T-helper 2 cell treated with Interferon-gamma antibody and Interleukin-4, amounts not matched to agents 100 ng/mL and 5 ng/mL, for 36 hours (primary cell): ENCODE measurements around the gene CABCOCO1. TPM values are rescaled to one million over a fixed set of nuclear protein-coding genes. Genes with fewer than 3 reads are reported as not detected.

Source experiments
- intact Hi-C: fragments of 100-400 bp; cut with micrococcal nuclease; formaldehyde crosslinking; loops from one replicate; pipeline ENCODE4 v1.15.1; 2023
- total RNA-seq: library from RNA; stranded (reverse); gene quantifications from 2 replicates; pipeline ENCODE4 v1.2.3, GENCODE V29; 2022

CABCOCO1 gene, protein sequence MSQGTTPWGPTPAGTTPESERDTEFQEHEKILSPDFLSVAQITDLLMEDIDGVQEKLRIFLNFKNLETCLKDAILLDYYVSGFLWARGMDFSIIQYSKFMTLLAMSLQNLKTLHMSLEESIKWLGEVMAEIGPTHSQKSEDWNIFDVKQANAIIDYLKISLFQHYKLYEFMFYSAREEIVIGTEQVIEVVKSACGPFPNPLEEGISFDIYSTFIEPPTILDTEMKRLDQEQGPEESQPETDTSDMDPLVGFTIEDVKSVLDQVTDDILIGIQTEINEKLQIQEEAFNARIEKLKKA
- not detected in 2 replicates for total RNA-seq

DNA sequence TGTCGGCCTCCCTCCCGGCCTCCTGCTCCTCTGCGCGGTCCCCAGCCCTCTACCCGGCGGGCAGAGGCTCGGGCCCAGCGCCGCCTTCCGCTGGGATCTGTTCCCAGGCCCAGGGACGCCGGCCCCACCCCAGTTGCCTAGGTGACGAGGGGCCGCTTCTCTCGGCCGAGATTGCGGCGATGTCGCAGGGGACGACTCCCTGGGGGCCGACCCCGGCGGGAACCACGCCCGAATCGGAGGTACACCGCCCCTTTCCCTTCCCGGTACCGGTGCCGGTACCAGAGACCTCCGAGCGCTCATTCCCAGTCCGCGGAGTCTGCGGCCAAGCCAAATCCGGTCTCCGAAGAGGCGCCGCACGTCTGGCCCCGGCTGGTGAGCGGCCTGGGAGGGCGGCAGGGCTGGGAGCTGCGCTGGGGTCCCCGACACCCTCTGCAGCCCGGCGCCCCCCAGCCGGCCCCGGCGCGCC is at the start of gene CABCOCO1:
CABCOCO1 (plus strand) TSS at position 136 of the 466 bp plus-strand sequence; CDS start at position 180, 44 bp downstream.
- intact Hi-C loops = no loop called here

DNA sequence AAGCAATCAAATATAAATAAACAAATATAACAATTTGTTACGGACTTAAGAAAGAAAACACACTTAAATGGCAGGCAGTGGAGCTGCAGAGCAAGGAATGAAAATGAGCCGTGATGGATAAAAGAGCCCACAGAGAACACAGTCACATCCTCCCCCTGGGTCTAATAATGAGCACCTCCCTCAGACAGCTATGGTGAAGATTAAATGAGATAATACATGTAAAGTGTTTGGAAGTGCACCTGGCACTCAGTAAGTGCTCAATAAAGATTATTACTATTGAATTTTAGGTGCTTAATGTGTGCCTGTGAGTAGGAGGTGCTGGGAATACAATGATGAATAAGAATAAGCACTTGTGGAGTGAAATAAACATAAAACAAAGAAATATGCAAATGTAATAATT is 49.1 kb upstream of the CABCOCO1 start:
- intact Hi-C loops = no loop called here

DNA sequence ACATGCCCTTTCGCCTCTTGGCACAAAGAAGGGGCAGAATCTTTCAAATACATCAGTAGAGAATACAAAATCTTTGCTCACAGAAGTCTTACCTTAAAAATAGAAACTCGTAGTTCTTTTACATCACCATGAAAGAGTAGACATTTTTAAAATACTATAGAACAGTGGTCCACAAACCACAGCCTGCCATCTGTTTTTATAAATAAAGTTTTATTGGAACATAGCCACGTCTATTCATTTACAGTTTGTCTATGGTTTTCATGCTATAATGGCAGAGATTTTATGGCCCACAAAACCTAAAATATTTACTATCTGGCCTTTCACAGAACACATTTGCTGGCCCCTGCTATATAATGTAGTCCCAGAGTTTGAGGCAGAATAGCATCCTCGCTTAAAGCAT is 46.1 kb upstream of the CABCOCO1 start:
- intact Hi-C loops = no loop called here

DNA sequence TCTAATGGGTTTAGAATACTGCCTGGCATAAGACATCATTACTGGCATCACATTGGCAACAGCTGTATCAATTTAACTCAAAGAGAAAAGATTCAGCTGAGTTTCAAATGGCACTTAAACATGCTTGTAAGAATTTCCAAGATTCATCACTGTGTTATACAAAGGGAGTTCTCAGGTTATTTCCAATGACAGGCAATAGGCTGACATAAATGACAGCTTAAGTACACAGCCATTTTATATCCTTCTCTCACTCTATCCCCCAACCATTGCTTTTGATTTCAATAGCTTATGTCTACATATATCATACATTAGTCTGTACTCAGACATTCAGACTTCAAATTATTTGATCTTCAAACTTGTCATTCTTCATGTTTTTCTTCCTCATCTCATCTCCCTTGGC is 45.5 kb upstream of the CABCOCO1 start:
- intact Hi-C loops = no loop called here

DNA sequence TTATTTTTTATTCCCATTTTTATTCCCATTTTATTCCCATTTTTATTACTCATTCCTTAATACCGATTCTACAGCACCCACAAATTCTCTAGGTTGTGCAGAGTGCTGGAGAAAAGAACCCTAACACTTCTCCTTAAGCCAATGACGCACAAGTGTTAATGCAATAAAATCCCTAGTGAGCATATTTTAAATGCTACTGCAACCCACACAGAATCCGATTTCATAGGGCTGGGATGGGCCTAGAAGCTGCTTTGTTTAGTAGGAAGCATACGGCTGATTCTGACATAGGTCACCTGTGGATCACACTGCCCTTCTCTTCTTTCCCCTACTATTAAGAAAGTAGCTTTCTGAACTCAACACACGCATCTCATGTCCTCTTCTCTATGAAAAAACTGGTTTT is 45.1 kb upstream of the CABCOCO1 start:
- intact Hi-C loops = no loop called here

DNA sequence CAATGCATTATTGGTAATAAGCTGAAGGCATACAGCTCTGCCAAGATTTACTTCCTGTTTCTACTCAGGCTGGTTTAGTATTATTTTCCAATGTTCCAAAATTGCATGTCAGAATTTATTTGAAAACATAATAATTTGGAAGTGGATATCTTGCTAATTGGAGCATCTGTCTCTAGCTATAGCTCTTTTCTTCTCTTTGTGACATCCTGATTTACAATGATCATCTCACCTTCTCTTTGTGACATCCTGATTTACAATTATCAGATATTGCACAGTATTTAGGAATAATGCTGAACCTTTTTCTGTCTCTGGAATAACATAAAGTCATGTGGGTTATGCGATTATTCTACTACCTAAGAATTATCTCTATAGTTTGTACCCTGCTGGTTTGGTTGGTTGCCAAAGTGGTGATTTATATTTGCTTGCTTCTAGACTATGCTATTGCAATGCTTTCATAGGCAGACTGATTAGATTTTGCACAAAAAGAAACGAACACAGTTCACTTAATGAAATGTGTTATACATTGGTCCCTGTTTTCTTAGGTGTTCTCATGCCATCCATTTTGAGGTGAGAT is 44.3 kb upstream of the CABCOCO1 start:
- intact Hi-C loops = no loop called here

DNA sequence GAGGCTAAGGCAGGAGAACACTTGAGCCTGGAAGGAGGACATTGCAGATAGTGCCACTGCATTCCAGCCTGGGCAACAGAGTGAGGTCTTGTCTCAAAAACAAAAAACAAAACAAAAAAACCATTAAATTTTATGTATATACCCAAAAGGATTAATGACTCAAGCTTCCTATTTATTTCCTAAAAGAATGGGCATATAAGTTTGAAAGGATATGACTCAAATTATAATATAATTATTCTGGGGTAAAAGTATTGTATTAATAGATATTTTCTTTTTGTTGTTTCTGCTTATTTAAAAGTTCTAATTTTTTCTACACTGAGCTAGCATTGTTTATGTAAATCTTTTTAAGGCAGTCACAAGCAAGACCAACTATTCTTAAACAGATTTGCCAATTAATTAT is 42.2 kb upstream of the CABCOCO1 start:
- intact Hi-C loops = no loop called here

DNA sequence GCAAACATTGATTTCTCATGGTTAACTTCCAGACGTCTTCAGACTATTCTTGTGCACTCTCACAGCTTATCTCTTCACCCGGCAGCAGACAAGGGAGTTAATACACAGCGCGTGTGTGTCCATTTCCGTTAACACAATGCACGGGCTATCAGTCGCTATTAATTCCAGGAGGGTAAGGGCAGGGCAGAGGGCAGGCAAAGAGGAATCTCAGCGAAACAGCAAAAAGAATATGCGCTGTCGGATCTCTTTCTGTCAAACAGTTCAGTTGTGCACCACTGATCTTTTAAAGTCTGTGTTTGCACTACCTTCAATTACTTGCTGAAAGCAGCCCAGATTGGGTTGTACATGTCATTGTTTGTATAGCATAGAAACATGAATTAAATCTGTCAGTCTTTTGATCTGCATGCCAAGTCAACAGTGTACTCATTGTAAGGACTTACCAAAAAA is 41.1 kb upstream of the CABCOCO1 start:
- intact Hi-C loops = no loop called here

DNA sequence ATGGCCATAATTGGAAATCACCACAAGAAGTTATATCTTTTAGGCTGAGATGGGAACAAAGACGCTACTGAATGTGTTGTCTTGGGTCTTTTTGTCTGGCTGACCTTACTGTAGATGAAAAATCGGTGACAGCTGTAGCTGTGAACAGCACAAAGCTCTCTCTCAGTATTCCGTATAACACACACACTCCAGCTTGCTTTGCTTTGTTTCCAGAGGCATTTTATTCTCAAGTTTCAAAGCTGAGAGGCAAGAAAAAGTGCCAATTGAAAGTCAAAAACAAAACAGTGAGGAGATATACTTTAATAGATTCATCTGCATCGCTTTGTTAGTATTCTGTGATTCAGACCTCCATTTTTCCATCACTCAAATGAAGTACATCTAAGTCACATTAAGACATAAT is 39.6 kb upstream of the CABCOCO1 start:
- intact Hi-C loops = no loop called here

DNA sequence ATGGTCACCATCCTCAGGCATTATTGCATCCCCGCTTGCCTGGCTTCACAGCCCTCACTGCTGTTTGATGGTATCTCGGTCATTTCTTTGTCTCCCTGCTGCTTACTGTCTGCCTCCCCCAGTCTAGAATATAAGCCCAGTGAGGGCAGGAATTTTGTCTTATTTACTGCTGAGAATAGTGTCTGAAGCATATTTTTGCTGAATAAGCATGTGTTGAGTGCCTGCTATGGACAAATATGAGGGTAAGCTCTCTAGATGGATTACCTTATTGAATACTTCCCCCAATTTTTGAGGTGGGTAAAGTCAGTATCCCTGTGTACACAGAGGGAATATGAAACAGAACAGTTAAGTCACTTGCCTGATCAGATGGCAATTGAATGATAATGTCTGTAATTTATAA is 36.5 kb upstream of the CABCOCO1 start:
- intact Hi-C loops = no loop called here

DNA sequence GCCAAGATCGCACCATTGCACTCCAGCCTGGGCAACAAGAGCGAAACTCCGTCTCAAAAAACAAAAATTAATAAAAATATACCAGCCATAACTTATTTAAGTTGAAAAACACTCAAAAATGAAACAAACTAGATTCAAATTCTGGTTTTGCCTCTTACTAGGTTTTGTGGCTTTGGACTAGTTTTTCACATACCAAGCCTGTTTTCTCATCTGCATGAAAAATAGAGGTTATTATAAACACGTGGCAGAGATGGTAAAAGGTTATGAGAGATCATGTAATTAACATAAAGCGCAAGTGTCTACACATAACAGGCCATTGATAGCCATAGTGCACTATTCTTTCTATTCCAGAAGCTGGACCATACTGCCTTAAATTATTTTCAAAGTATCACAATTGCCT is 35.5 kb upstream of the CABCOCO1 start:
- intact Hi-C loops = no loop called here

DNA sequence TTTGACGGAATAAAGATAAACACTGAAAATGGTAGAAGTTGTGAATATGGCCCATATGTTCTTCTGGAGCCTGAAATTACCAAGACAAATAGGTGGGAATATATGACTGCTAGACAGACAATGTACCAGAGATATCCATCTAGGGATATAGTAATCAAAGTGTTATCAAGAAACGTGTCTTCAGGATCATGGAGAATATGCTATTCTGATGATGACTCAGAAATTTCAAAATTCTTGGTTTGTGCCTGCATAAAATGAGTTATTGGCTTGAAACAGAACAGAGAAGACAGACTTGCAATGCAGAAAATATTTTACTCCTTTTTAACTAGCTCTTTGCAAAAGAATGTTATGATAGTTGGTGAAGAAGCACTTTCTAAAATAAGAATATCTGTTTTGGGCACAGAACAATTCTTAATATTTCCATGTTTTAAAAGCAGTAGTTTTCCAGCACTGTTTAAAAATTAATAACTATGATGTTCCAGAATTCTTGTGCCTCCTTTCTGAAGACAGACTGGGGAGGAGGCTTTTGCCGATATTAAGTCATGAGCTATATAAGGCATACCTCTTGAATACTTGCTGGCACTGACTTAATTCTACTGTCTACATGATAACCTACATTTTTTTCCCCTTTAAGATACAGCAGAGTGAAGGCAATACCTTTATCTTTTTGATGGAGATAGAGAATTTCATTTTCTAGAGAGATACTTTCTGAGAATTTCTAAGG is 34.4 kb upstream of the CABCOCO1 start:
- intact Hi-C loops = no loop called here

DNA sequence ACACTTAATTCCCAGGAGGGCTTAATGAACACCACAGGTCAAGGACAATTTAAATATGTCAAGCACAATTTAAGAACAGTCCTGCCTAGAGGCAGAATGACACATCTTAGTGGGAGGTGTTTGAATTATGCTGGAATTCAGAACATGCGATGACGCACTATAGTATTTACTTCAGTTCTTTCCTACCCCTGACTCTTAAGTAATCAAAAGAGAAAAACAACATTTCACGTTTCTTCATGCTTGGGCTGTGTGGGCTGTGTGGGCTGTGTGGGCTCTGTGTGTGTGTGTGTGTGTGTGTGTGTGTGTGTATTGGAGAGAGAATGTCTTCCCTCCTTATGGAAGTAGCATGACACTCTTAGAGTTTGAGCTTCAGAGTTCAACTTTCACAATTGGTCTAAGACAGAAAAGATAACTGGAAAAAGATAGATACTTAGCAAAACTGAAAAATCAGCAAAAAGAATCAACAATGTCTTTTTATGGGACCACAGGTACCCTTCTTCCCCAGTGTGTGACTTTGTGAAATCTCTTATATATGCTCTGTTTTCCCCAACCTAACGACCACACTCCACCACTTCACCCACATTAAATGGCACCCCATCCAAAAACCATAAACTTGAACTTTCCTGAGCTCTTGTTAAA is 33.7 kb upstream of the CABCOCO1 start:
- intact Hi-C loops = no loop called here

DNA sequence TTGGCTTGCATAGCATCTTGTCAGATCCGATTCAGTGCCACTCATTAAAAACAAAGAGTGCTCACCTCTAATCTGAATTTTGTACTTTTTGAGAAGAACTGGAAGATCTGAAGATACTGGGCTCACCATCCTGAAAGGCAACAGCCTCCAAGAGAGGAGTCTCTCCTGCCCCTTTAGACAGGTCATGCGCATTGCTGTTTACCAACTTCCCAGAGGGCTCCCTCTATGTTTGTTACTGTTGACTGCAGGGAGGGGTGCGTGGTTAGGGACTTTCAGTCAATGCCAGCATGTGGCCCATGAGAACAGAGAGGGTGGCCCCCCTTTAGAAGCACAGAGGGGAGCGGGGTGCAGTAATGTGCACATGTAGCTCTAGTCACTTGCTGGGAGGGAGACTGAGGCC is 33.2 kb upstream of the CABCOCO1 start:
- intact Hi-C loops = no loop called here

DNA sequence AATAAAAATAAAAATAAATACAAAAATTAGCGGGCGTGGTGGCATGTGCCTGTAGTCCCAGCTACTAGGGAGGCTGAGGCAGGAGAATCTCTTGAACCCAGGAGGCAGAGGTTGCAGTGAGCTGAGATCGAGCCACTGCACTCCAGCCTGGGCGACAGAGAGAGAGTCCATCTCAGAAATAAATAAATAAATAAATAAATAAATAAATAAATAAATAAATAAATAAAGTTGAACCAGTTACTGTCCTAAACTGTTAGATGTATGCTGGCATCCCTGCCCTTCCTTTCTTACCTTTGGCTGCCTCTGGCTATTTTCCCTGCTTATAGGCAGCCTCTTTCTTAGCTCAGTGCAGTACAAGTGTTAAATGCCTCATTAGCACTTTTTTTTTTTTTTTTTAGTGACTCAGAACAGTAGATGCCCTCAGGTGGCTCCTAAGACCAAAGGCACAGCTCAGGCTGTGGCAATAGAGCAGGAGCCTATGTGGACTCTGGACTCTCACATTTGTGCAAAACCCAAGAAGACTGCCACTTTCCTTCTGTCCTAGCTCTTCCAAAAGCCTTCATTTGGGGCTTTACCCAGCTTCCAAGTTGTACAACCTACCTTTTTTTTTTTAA is 30.6 kb upstream of the CABCOCO1 start:
- intact Hi-C loops = no loop called here

DNA sequence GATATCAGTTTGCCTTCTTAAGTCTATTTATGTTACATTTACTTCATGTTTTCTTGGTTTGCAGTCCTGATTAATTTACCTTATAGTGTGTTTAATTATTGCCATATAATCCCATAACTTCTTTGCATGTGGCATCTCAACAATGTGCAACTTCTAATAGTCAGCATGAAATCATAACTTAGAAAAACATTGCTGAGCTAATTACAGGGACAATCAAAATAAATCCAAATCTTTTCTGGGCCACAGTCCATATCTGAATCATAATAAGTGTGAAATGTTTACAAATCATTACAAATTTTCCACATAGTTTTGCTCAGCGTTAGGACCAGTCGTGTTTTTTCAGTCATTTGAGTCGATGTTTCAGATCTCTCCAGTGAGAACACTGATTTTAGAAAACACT is 29.1 kb upstream of the CABCOCO1 start:
- intact Hi-C loops = no loop called here

DNA sequence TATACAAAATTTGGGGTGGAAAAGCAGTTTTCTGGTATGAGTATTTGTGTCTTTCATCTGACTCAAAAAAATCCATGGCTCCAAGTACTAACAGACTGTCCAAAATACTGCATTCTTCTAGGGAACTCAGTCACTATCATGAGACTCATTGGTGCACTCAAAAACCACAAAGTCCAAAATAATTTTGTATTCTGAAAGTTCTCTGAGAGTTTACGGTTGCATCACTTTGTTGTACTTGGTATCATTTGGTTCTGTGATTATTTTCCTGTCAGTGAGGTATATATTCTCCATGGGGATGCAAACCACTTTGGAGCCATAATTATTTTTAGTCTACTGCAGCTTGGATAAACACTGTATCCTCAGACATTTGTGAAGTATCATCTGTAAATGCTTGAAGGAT is 28.0 kb upstream of the CABCOCO1 start:
- intact Hi-C loops = no loop called here

DNA sequence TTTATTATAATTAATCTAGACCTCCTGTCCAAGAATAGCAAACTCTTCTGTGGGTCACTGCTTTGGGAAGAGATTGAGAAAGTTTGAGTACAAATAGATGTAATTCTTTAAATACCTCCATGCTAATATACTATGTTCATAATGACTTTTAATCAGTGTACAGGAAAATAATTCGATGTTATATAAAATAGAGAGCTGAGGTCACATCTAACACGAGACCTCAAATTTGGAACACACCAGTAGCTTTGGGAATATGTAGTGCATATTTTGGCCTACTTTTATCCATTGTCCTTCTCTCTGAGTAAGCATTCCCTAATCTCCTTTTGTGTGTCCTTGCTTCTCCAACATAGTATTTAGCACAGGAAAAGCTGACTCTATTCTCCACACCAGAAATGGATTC is 27.3 kb upstream of the CABCOCO1 start:
- intact Hi-C loops = no loop called here

DNA sequence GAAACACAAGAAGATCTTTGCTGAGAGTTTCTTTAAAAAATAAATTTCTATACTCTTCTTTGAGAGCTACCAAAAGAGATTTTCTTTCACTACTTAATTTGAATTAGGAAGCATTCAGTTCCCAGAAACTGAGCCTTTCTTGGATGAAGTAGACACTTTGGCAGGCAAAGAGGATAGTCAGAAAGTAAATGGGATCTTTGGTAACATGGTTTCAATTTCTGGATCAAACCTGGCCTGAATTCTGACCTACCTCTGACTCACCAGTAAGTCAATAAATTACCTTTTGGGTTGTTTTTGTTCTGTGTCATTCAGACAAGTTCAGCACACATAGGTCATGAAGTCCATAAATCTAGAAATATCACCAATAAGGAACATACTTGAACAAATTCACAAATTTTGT is 26.8 kb upstream of the CABCOCO1 start:
- intact Hi-C loops = no loop called here

DNA sequence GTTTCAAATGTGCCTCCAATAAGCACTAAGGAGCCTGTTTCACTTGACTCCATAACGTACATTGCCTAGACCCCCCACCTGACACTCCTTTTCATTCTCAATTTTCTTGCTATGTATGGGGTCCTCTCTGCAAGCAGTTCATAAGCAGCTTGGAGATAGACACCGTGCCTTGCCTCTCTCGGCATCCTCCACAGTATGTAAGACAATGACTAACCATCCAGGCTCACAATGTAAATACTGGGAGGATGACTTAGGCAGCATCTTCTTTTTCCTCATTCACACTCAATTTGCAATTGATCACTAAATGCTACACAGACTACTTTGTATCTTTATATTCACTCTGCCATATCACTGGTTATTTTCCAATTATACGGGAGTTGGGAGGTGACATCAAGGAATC is 22.8 kb upstream of the CABCOCO1 start:
- intact Hi-C loops = no loop called here

DNA sequence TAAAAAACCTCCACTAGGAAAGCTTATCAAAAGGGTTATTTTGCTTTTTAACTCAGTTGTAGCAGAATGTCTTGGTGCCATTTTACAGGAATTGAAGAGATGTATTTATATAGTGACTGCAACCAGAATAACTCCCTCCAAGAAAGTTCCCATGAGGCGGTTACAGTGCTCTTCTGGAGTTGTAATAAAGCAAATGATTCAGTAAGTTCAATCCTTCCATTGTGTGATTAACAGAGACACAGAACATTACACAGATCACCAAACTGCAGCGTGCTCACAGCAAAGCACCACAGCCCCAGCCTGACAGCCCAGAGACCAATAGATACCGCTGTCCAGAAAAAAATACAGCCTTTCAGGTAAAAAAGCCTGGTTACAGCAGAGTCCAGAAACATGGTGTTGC is 21.9 kb upstream of the CABCOCO1 start:
- intact Hi-C loops = no loop called here

DNA sequence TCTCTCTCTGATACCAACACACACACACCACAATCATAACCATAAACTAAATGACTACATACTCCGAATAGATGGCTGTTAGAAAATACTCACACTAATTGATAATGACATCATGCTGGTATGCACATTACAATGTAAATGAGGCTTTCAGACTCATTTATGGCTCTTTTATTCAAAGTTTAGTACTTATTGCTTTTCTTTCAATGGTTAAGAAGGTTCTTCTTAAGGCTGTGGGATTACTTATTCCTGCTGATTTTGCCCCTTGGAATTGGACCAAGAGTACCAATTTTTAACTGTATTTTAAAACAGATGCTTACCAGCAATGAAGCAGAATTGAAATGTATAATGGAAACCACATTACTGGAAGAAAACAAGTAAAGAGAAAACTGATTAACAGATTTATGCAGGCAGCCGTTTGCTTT is 20.6 kb upstream of the CABCOCO1 start:
- intact Hi-C loops = no loop called here
